Omental fat pad (tissue), 4 donors: ENCODE measurements around the gene ACHE. TPM values are rescaled to one million over a fixed set of nuclear protein-coding genes. Genes with fewer than 3 reads are reported as not detected.
A peak's percentile ranks its signal among the peaks of the same experiment; 100 is the strongest.

Experiments used
- ATAC-seq: fragments of 150-250 bp; one replicate; pipeline ENCODE4 v1.9.1; 2016; ENCODE audit warnings: mild to moderate bottlenecking, moderate library complexity; ENCODE audit not compliant: low FRiP score
- DNase-seq: peaks from one replicate; pipeline ENCODE4 v3.0.0-alpha.2; 2019; ENCODE audit warnings: low spot score
- CTCF ChIP-seq, 3 donors: fragments of 450-650 bp; IDR thresholded peaks; one replicate each; pipeline ENCODE4 v1.5.1; 2016 to 2017; ENCODE audit warnings: antibody characterized with exemption in 3 of 3, mild to moderate bottlenecking in 3 of 3, moderate library complexity in 2 of 3
- total RNA-seq, 4 donors: library from RNA; depleted of rRNA; stranded (reverse); fragments of >200 nt; gene quantifications; one replicate each; pipeline ENCODE4 v1.1.0, GENCODE V29; 2016

The ACHE gene
- total RNA-seq, 4 donors from 2014 or later, result 0.50 to 0.96 (median 0.73) TPM

DNA sequence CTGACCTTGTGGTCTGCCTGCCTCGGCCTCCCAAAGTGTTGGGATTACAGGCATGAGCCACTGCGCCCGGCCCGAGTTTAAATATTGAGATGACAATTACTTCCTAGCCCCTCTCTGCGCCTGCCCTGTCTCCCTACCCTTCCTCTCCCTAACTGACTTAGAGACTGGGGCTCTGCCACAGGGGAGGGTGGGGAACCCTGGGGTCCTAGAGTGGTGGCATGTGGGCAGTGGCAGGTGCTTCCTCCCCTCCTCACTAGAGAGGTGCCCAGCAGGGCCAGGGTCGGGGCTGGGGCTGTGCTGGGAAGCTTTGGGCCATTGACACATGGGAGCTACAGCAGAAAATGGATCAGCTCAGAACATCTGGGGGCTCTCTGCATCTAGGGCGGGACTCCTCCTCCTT lies 7.0 kb upstream of the ACHE start:
- TF ChIP-seq CTCF (IDR thresholded peaks at IDR 0.05), result no peak
- DNase-seq, result no peak
- no peak for ATAC-seq

DNA sequence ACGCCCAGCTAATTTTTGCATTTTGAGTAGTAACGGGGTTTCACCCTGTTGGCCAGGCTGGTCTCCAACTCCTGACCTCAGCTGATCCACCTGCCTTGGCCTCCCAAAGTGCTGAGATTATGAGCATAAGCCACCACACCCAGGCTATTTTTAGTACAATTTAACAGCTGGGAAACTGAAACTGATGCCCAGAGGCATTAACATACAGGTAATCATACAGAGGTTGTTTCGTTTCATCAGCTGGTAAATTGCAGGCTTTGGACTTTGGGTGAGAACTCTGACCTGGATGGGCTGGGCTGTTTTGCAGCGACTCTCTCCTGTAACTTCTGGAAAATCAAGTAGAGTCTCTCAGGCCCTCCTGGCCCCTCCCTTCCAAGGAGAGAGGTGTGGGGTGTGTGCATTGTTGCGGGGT lies 6.2 kb upstream of the ACHE start:
- ATAC-seq (no peak), DNase-seq (no peak)
- TF ChIP-seq CTCF (IDR thresholded peaks at IDR 0.05), result no peak

DNA sequence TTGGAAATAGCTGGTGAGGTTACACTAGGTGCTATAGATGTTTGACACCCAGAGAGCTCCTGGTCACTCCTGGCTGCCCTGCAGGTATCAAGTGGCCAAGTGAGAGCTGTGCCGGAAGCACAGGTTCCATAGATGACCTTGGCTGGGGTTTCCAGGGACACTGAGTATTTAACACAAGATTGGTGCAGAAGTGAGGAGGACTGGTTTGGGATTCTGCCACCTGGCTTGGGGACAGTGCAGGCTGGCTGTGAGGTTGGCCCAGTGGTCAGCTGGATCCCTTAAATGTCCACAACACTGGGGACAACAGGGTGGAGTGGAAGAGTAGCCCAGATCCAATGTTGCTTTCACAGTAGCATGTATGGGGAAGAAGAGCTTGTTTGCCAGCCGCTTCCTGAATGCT lies 5.3 kb upstream of the ACHE start:
- no peak for DNase-seq
- no peak for TF ChIP-seq CTCF (IDR thresholded peaks at IDR 0.05)
- no peak for ATAC-seq

DNA sequence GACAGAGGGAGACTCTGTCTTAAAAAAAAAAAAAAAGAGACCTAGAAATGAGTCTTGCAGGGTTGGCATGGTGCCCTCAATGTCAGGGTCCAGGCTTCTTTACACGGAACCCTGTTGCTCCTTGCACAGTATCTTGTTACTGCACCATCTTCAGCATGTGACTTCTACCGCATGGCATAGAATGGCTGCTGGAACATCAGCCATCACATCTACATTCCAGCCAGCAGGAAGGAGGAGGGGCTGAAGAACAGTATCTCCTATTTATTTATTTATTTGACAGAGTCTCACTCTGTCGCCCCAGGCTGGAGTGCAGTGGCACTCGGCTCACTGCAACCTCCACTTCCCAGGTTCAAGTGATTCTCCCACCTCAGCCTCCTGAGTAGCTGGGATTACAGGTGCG lies 3.7 kb upstream of the ACHE start:
- ATAC-seq, result no peak
- no peak for TF ChIP-seq CTCF (IDR thresholded peaks at IDR 0.05)
- no peak for DNase-seq

GRCh38 chr7:100897772-100898454 lies 2.2 kb upstream of the ACHE start:
- DNase-seq (no peak), ATAC-seq (no peak)
- no peak for TF ChIP-seq CTCF (IDR thresholded peaks at IDR 0.05)

GRCh38 chr7:100896732-100897608 lies 1.3 kb upstream of the ACHE start:
- DNase-seq, result no peak
- ATAC-seq, result peak; percentile 19
- TF ChIP-seq CTCF (IDR thresholded peaks at IDR 0.05), result peak in 2 of 3 donors; percentile 14 to 30
